DOHH2 (cell line): ENCODE data around the gene TRMT44.

Source experiments
- H3F3A ChIP-seq: fragments of 200-600 bp; sonication (generic), shearing (Covaris generic); 2 replicates; pipeline ENCODE4 v1.6.0; 2016; ENCODE audit warnings: antibody characterized with exemption, mild to moderate bottlenecking; ENCODE audit not compliant: control insufficient read depth, insufficient read depth
- H3K27ac ChIP-seq: fragments of 200-600 bp; sonication (generic); 2 replicates; pipeline ENCODE4 v1.5.1; 2014; ENCODE audit warnings: low read depth, mild to moderate bottlenecking, low read length, moderate library complexity
- H3K27me3 ChIP-seq: fragments of 200-600 bp; sonication (generic); 2 replicates; pipeline ENCODE4 v1.6.1; 2014; ENCODE audit warnings: mild to moderate bottlenecking, low read length, mixed read lengths; ENCODE audit not compliant: control insufficient read depth
- H3K36me3 ChIP-seq: fragments of 200-600 bp; sonication (generic); 2 replicates; pipeline ENCODE4 v1.6.1; 2014; ENCODE audit warnings: mild to moderate bottlenecking, low read length, moderate library complexity, mixed read lengths; ENCODE audit not compliant: control insufficient read depth
- H3K4me1 ChIP-seq: fragments of 200-600 bp; sonication (generic); 2 replicates; pipeline ENCODE4 v1.6.1; 2014; ENCODE audit warnings: mild to moderate bottlenecking, low read length, mixed read lengths; ENCODE audit not compliant: control insufficient read depth
- H3K4me2 ChIP-seq: fragments of 200-600 bp; sonication (generic); 2 replicates; pipeline ENCODE4 v1.6.0; 2014; ENCODE audit warnings: mild to moderate bottlenecking, low read length, moderate library complexity
- H3K4me3 ChIP-seq: fragments of 200-600 bp; sonication (generic); 2 replicates; pipeline ENCODE4 v1.5.1; 2014; ENCODE audit warnings: mild to moderate bottlenecking, low read length, mixed read lengths
- H3K79me2 ChIP-seq: fragments of 200-600 bp; sonication (generic); 2 replicates; pipeline ENCODE4 v1.6.1; 2014; ENCODE audit warnings: mild to moderate bottlenecking, low read length, mixed read lengths; ENCODE audit not compliant: control insufficient read depth
- H3K9me2 ChIP-seq: fragments of 200-600 bp; sonication (generic); replicated peaks from 2 replicates; pipeline ENCODE4 v1.6.1; 2014; ENCODE audit warnings: mild to moderate bottlenecking, low read length, mixed read lengths; ENCODE audit not compliant: control insufficient read depth
- H3K9me3 ChIP-seq: fragments of 200-600 bp; sonication (generic); 2 replicates; pipeline ENCODE4 v1.6.1; 2014; ENCODE audit warnings: antibody characterized with exemption, low read length, mixed read lengths; ENCODE audit not compliant: control insufficient read depth, insufficient read depth
- H4K20me1 ChIP-seq: fragments of 200-600 bp; sonication (generic); 2 replicates; pipeline ENCODE4 v1.6.0; 2014; ENCODE audit warnings: low read depth, mild to moderate bottlenecking, antibody characterized with exemption, low read length, moderate library complexity; ENCODE audit not compliant: control insufficient read depth, insufficient read depth
- CTCF ChIP-seq: fragments of 200-600 bp; sonication (generic); IDR thresholded peaks from one replicate; pipeline ENCODE4 v1.5.1; 2014; ENCODE audit warnings: antibody characterized with exemption, mild to moderate bottlenecking, low read depth, low read length; ENCODE audit not compliant: poor library complexity, severe bottlenecking
- EZH2phosphoT487 ChIP-seq: fragments of 200-600 bp; sonication (generic); IDR thresholded peaks from 2 replicates; pipeline ENCODE4 v1.6.1; 2017; ENCODE audit warnings: borderline replicate concordance, mild to moderate bottlenecking, antibody characterized with exemption, low read length, moderate library complexity, mixed read lengths

The TRMT44 gene

GRCh38 chr4:8401665-8402064, 38.9 kb upstream of the TRMT44 start:
- no peak for TF ChIP-seq EZH2phosphoT487
- TF ChIP-seq CTCF, result no peak
- no peaks in the 10 kb centered on the region for H3K79me2 ChIP-seq
- H3K27me3 ChIP-seq, result no peaks in the 10 kb centered on the region
- no peak overlapping the region for H3K4me2 ChIP-seq
- peaks cover 6% of the 10 kb centered on the region; the same call in 1 of the 2 replicates for H3F3A ChIP-seq
- no peaks in the 10 kb centered on the region for H3K9me2 ChIP-seq
- peaks cover 4% of the 10 kb centered on the region; the same call in 1 of the 2 replicates for H3K36me3 ChIP-seq
- no peaks in the 10 kb centered on the region for H3K9me3 ChIP-seq
- H4K20me1 ChIP-seq, result no peaks in the 10 kb centered on the region
- peaks cover 53% of the 10 kb centered on the region for H3K4me1 ChIP-seq
- no peak overlapping the region for H3K27ac ChIP-seq
- H3K4me3 ChIP-seq, result no peak overlapping the region

- Histone ChIP-seq H3K36me3 (peaks cover 4% of the 10 kb centered on the region; the same call in 1 of the 2 replicates), H3K9me2 (no peaks in the 10 kb centered on the region), H3K4me1 (peaks cover 47% of the 10 kb centered on the region), H3K27ac (no peak overlapping the region), H3K4me2 (no peak overlapping the region), H3K79me2 (no peaks in the 10 kb centered on the region), H3K9me3 (no peaks in the 10 kb centered on the region), H3K4me3 (no peak overlapping the region), H4K20me1 (no peaks in the 10 kb centered on the region), H3K27me3 (no peaks in the 10 kb centered on the region), H3F3A (peaks cover 6% of the 10 kb centered on the region; the same call in 1 of the 2 replicates)
- TF ChIP-seq CTCF (no peak), EZH2phosphoT487 (no peak)
These were observed 38.4 kb upstream of the TRMT44 start for GRCh38 chr4:8402181-8402597.

GRCh38 chr4:8402640-8403039, 37.9 kb upstream of the TRMT44 start:
- 0 out of 2 replicates have a peak, but pooled peaks cover 4% of the 10 kb centered on the region for H3K36me3 ChIP-seq
- H3K4me2 ChIP-seq, result no peak overlapping the region
- H3K9me2 ChIP-seq, result no peaks in the 10 kb centered on the region
- H3K27ac ChIP-seq, result no peak overlapping the region
- no peak overlapping the region for H3K4me3 ChIP-seq
- H3F3A ChIP-seq, result peaks cover 6% of the 10 kb centered on the region; the same call in 1 of the 2 replicates
- no peaks in the 10 kb centered on the region for H3K9me3 ChIP-seq
- peaks cover 43% of the 10 kb centered on the region for H3K4me1 ChIP-seq
- no peaks in the 10 kb centered on the region for H4K20me1 ChIP-seq
- H3K79me2 ChIP-seq, result no peaks in the 10 kb centered on the region
- no peak for TF ChIP-seq CTCF
- TF ChIP-seq EZH2phosphoT487, result no peak
- no peaks in the 10 kb centered on the region for H3K27me3 ChIP-seq
